Left lung (tissue), 10 donors: ENCODE results near the gene USP30. TPM values are rescaled to one million over a fixed set of nuclear protein-coding genes. Genes with fewer than 3 reads are reported as not detected.

Experiments
- ATAC-seq: fragments of 200-7000 bp; cut with Tn5 transposase; one replicate; pipeline ENCODE4 v1.9.1; 2020; ENCODE audit warnings: moderate library complexity
- DNase-seq, 4 donors: peaks; one replicate each; pipeline ENCODE4 v3.0.0-alpha.2; 2013 to 2020
- H3K27ac ChIP-seq, 2 donors: fragments of 200-600 bp; sonication (generic) in 1 of 2; one replicate each; pipeline versions ENCODE4 v1.5.0 to v1.8.0; 2020 to 2021
- H3K27me3 ChIP-seq, 2 donors: fragments of 200-600 bp; sonication (generic) in 1 of 2; one replicate each; pipeline versions ENCODE4 v1.5.0 to v1.8.0; 2020 to 2021
- H3K36me3 ChIP-seq, 2 donors: fragments of 200-600 bp; sonication (generic) in 1 of 2; one replicate each; pipeline versions ENCODE4 v1.5.0 to v1.8.0; 2020 to 2021
- H3K4me1 ChIP-seq, 2 donors: fragments of 200-600 bp; one replicate each; pipeline ENCODE4 v1.8.0; 2021
- H3K4me3 ChIP-seq, 2 donors: fragments of 200-600 bp; sonication (generic) in 1 of 2; one replicate each; pipeline versions ENCODE4 v1.5.0 to v1.8.0; 2020 to 2021; ENCODE audit warnings: mild to moderate bottlenecking in 1 of 2
- H3K9me3 ChIP-seq, 2 donors: fragments of 200-600 bp; sonication (generic) in 1 of 2; one replicate each; pipeline versions ENCODE4 v1.5.0 to v1.8.0; 2020 to 2021
- CTCF ChIP-seq, 2 donors: fragments of 200-600 bp; sonication (generic) in 1 of 2; IDR thresholded peaks; one replicate each; pipeline versions ENCODE4 v1.5.0 to v1.8.0; 2021; ENCODE audit warnings: antibody characterized with exemption in 2 of 2
- intact Hi-C, 2 donors: fragments of 100-400 bp; cut with DNase I; formaldehyde crosslinking; loops; one replicate each; pipeline versions ENCODE4 v1.11.2 to v1.14.2; 2022
- polyA plus RNA-seq, 6 donors: library from polyadenylated mRNA; unstranded; fragments of 120-200 nt; gene quantifications; one replicate each; pipeline ENCODE4 v1.2.1, GENCODE V29; 2013; ENCODE audit not compliant: insufficient read length in 6 of 6
- total RNA-seq, 2 donors: library from RNA; stranded (reverse); fragmentation: NEBNext Ultra II Directional; extraction: Animal tissue kit (Norgen Biotek cat#: 25700); gene quantifications; one replicate each; pipeline ENCODE4 v1.2.1, GENCODE V29; 2021
- donor health status: DM: no; HTN: yes; CAD: no.
- donor health status: DM: no; HTN: no; CAD: no.

The USP30 gene
- total and polyA plus RNA-seq, 8 donors, result 7.1 to 28.0 (median 24.3) TPM

GRCh38 chr12:109010259-109010658 lies 42.1 kb upstream of the USP30 start:
- Histone ChIP-seq H3K27me3 (no peaks in the 10 kb centered on the region), H3K4me3 (no peak overlapping the region), H3K36me3 (no peaks in the 10 kb centered on the region), H3K27ac (no peak overlapping the region), H3K4me1 (no peaks in the 10 kb centered on the region), H3K9me3 (no peaks in the 10 kb centered on the region)
- DNase-seq (no peak), ATAC-seq (no peak)
- intact Hi-C loops, result no loop called here
- no peak for TF ChIP-seq CTCF (IDR thresholded peaks at IDR 0.05)

GRCh38 chr12:109014984-109015765 lies 37.2 kb upstream of the USP30 start:
- no peak for TF ChIP-seq CTCF (IDR thresholded peaks at IDR 0.05)
- Histone ChIP-seq H3K4me3 (no peak overlapping the region), H3K27me3 (peaks cover 0 to 10% of the 10 kb centered on the region in 2 donors), H3K36me3 (no peaks in the 10 kb centered on the region), H3K27ac (no peak overlapping the region), H3K4me1 (no peaks in the 10 kb centered on the region), H3K9me3 (no peaks in the 10 kb centered on the region)
- ATAC-seq, result no peak
- no peak for DNase-seq
- intact Hi-C loops, result no loop called here

- no peaks in the 10 kb centered on the region for H3K36me3 ChIP-seq
- DNase-seq (no peak), ATAC-seq (no peak)
- H3K27me3 ChIP-seq, result peaks cover 0 to 19% of the 10 kb centered on the region in 2 donors
- TF ChIP-seq CTCF (IDR thresholded peaks at IDR 0.05), result no peak
- no peaks in the 10 kb centered on the region for H3K9me3 ChIP-seq
- no peak overlapping the region for H3K27ac ChIP-seq
- no peaks in the 10 kb centered on the region for H3K4me1 ChIP-seq
- intact Hi-C loops, result no loop called here
- no peak overlapping the region for H3K4me3 ChIP-seq
These were observed 36.4 kb upstream of the USP30 start for GRCh38 chr12:109016016-109016415.

- intact Hi-C loops, result no loop called here
- ATAC-seq, result no peak
- H3K9me3 ChIP-seq, result no peaks in the 10 kb centered on the region
- H3K27ac ChIP-seq, result no peak overlapping the region
- TF ChIP-seq CTCF (IDR thresholded peaks at IDR 0.05), result no peak
- H3K4me1 ChIP-seq, result no peaks in the 10 kb centered on the region
- peaks cover 0 to 28% of the 10 kb centered on the region in 2 donors for H3K27me3 ChIP-seq
- no peak for DNase-seq
- no peak overlapping the region for H3K4me3 ChIP-seq
- H3K36me3 ChIP-seq, result no peaks in the 10 kb centered on the region
These were observed 35.4 kb upstream of the USP30 start for GRCh38 chr12:109016978-109017377.

GRCh38 chr12:109018296-109018695 lies 34.1 kb upstream of the USP30 start:
- TF ChIP-seq CTCF (IDR thresholded peaks at IDR 0.05), result no peak

More at GRCh38 chr12:109018296-109018695, 34.1 kb upstream of the USP30 start:
- H3K4me3 ChIP-seq, result no peak overlapping the region
- no peak overlapping the region for H3K27ac ChIP-seq
- intact Hi-C loops, result no loop called here
- DNase-seq (no peak), ATAC-seq (no peak)
- H3K36me3 ChIP-seq, result no peaks in the 10 kb centered on the region
- no peaks in the 10 kb centered on the region for H3K9me3 ChIP-seq
- no peaks in the 10 kb centered on the region for H3K4me1 ChIP-seq
- H3K27me3 ChIP-seq, result peaks cover 0 to 32% of the 10 kb centered on the region in 2 donors
